T-helper 1 cell (primary cell): ENCODE data around the gene CAVIN1.
A peak's percentile ranks its signal among the peaks of the same experiment; 100 is the strongest.
"Not testable (repeated sequence)": the region's sequence is repeated elsewhere in the genome, so short reads cannot be mapped to it uniquely, and the experiment has no call there.

Experiments
- DNase-seq, 5 donors: peaks; one replicate each; pipeline ENCODE4 v3.0.0-alpha.2; 2012 to 2020

CAVIN1 gene

DNA sequence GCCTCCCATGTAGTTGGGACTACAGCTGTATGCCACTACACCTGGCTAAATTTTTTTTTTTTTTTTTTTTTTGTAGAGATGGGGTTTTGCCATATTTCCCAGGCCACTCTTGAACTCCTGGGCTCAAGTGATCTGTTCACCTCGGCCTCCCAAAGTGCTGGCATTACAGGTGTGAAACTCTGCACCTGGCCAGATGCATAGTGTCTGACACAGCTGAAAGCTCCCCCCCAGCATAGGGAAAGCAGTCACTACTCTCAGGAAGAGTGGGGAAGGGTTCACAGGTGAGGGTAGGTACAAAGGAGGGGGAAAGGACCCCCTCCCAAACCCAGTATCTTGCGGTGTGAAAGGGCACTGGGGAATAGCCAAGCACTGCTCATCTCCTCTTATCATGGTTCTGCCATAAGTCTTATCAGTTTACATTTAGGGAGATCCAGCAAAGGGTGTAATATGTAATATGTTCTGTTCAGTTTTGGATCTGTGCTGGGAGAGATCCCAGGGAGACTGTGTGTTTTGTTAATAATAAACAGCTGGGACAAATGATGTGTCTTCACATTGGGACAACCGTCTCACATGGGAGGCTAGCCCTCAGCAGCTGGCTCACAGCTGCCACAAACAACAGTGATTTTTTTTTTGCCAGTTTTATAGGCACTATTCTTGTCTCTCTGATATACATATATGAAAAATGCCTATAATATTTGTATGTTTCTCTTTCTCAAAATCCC is 6.8 kb upstream of the CAVIN1 start:
- DNase-seq = no peak

GRCh38 chr17:42428141-42428944 is 5.3 kb upstream of the CAVIN1 start:
- peak in 2 of 5 donors; percentile 39 to 40 for DNase-seq

DNA sequence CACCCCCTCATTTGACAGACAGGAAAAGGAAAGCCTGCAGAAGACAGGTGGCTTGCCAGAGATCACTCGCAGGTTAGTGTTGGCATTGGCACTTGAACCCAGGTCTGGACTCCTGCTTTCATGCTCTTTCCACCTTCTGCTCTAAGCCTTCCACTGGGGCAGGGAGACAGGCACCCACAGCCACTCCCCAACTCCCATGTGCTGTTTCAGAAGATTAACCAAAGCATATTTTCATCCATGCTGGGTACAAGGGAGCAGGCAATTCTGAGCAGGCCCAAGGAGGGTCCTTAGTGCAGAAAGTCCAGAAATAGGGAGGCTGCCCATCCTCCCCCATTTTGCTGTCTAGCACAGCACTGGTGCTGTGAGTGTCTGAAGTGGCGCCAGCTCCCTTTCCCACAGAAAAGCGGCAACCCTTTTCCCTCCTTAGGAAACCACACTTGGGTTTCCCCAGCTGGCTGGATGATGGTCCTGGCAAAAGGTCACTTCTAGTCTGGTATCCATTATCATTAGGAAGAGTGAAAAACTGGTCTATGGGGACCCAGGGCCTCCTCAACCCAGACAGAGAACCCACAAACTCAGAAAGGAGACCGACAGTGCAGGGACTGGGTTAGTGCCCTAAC is 2.0 kb upstream of the CAVIN1 start:
- no peak for DNase-seq

DNA sequence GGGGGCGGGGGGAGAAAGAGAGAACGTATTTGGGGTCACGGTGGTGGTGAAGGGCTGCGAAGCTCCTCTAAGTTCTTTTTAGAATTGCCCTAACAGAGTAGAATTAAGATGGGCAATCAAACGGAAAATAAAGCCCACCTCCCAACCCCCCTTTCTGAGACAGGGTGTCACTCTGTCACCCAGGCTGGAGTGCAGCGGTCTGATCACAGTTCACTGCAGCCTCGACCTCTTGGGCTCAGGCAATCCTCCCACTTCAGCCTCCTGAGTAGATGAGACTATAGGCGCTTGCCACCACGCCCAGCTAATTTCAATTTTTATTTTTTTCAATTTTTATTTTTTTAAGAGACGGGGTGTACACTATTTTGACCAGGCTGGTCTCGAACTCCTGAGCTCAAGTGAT is 710 bp upstream of the CAVIN1 start:
- no peak for DNase-seq

GRCh38 chr17:42422412-42422957 is 571 bp downstream of the CAVIN1 start:
- DNase-seq = peak in 1 of 5 donors; percentile 23

- no peak for DNase-seq
Measured at GRCh38 chr17:42421507-42422338, 1.3 kb downstream of the CAVIN1 start.

- no peak for DNase-seq
Measured at GRCh38 chr17:42421136-42421506, 1.9 kb downstream of the CAVIN1 start.

DNA sequence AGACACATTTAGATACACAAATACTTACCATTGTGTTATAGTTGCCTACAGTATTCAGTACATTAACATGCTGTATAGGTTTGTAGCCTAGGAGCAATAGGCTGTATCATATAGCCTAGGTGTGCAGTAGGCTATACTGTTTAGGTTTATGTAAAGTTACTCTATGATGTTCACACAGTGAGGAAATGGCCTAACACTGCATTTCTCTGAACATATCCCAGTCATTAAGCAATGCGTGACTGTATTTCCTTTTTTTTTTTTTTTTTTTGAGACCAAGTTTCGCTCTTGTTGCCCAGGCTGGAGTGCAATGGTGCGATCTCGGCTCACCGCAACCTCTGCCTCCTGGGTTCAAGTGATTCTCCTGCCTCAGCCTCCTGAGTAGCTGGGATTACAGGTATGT is 5.1 kb downstream of the CAVIN1 start:
- DNase-seq = not testable (repeated sequence)

DNA sequence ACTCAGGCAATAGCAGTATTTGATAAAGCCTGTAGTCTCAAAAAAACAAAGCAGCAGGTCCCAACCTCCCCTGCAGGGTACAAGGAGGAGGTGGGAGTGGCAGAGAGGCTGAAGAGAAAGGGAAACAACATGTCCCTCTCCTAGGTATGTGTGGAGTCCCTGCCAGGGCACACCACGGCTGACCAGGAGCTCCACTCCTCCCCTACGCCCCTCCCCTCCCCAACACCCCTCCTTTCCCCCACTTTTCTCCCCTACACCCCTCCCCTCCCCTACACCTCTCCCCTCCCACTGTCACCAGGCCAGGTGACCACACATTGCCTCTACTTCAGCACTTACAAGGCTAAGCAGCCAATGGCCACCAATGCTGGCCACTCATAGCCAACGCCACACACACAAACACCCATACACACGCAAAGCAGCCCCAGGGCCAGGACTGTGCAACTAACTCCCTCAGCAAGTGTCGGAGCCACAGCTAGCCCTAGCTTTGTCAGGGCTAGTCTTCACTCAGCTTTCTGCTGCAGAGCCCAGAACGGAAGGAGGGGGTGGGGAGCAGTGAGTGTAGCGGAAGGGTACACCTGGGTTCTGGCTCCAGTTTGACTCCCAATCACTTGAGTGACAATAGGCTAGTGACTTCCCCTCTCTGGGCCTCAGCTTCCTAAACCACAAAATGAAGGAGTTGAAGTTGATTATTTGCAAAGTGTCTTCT is 8.2 kb downstream of the CAVIN1 start:
- peak in 2 of 5 donors; percentile 33 to 52 for DNase-seq

GRCh38 chr17:42413464-42414040 is 9.5 kb downstream of the CAVIN1 start:
- DNase-seq = no peak

DNA sequence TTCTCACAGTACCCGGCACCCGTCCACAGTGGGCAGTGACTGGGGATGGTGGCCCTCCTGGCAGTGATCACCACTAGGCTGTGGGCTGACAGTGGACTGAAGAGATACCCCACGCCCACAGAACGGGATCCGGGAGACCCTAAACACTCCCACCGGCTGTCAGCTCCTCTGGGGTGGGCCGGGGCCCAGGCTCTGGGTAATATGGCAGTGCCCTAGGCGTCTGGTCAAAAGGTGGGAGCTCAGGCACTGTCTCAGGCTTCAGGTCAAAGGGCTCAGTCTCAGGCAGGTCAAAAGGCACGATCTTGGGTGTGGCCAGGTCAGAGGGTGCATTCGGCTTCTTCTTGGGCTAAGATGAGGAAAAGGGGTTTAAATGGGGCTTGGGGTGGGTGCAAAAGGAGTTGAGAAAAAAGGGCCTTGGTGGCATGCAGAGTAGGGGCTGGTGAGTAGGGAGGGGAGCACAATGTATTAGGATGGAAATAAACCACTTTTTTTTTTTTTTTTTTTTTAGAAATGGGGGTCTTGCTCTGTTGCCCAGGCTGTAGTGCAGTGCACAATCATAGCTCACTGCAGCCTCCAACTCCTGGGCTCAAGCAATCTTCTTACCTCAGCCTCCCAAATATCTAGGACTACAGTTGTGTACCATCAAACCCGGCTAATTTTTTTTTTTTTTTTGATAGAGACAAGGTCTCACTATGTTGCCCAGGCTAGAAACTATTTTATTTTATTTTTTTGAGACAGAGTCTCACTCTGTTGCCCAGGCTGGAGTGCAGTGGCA is 11.0 kb downstream of the CAVIN1 start:
- DNase-seq = no peak

GRCh38 chr17:42411361-42411760 is 11.7 kb downstream of the CAVIN1 start:
- no peak for DNase-seq

DNA sequence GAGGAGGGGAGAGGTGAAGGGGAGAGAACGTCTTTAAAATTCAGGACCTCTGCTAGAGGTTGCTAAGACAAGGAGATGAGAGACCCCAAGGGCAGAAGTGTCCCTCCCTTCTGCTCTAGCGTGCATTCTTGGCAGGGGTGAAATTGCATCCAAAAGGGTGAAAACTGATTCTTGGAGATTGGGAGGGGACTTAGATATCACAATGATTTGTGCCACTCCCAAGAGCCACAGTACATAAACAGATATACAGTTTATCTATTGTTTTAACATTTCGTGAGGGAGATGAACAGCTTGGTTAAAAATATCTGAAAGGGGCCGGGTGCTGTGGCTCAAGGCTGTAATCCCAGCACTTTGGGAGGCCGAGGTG is 12.8 kb downstream of the CAVIN1 start:
- DNase-seq = no peak

DNA sequence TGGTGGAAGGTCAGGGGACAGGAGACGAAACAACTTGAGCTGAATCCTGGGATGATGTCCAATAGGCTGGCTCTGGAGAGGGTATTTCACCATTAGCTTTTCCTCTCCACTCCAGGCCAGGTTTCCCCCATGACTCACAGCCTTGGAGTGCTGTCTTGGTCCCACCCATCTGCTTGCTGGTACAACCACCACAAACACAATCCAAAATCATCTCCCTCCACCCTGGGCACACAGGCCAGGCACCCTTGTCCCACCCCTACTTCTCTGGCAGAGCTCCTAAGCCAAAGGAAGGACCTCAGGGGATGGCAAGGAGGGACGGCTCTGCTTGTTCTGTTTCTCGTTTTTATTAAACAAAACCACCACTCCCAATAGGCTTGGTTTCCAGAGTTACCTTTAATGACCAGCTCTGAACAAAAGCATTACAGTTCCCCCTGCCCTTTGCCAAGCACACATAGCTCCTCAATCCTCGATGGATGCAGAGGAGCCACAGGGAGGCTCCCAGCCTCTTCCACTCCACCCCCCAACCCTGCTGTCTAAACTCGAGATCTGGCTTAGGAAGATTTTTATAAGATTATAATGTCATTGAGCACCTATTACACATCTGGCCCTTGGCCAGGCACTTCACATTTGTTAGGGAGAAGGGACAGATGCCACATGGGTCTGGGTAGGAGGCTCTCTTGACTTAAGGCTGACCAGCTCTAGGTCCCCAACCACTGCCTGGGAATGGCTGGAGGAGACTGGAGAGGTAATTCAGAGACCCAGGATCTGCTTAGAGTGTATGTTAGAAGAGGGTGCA is 13.3 kb downstream of the CAVIN1 start:
- no peak for DNase-seq

DNA sequence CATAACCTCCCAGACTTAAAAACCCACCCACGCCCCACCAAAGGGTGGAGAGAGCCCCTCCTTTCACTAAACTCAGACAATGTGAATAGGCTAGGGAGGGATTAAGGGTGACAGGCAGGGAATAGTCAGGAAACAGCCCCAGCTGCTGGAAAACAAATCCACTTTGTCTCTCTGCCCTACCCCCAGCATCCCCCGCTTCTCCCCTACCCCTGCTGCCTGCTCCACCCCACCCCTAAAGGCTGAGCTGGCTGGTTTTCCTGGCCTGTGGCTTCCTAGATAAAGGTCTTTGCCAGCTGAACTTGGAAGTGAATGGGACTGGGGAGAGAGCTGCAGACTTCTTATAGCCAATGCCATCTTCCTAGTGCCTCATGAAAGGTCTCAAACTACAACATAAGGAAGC is 15.0 kb downstream of the CAVIN1 start:
- DNase-seq = no peak

DNA sequence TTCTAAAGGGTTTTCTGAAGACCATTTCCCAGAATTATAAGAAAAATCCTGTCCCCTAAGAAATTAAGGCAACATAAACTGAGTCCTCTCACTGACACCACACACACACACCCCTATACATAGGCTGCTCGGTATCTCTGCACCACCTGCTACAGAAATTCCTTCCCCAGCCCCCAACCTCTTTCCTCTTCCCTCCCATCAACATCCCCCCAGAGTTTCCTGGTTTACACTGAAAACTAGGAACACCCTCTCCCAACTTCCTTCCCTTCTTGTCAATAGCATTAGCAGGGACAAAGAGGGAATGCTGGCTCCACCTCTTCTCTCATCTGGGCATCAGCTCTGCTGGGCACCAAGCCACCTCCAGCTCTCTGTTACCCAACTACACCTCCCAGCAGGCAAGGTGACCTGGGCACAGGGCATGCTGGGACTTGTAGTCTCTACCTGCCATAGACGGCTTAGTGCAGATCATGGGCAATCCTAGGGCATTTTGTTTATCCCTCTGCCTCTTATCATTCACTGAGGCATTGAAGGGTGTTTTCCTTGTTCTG is 15.7 kb downstream of the CAVIN1 start:
- peak in 4 of 5 donors; percentile 39 to 59 (median 52) for DNase-seq

DNA sequence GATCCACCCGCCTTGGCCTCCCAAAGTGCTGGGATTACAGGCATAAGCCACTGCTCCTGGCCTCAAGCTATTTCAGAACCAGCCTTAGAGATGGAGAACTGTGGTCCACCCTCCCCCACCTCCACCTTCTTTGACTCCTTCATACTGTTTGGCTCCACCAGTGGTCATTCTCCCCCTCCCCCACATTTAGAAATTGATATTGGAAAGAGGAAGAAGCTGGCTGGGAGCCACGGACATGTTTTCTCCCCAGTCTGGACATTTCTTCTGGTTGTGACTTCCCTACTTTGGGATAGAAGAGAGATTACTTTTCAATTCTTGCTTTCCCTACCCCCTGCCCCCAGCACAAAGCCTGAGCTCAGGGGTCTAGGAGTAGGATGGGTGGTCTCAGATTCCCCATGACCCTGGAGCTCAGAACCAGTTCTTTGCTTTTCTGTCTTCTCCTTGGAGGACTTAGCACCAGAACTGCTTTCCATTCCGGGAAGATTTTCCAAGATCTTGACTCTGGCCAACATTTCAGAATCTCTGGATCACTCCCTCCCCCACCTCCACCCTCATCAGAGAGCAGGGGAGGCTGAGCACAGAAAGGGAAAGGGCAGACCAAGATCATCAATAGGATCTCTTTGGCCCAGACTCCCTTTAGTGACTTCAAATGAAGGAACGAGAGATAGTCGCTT is 16.3 kb downstream of the CAVIN1 start:
- DNase-seq = no peak

- DNase-seq = peak; percentile 51 to 81 (median 70)
Measured at GRCh38 chr17:42405963-42406495, 17.0 kb downstream of the CAVIN1 start.

DNA sequence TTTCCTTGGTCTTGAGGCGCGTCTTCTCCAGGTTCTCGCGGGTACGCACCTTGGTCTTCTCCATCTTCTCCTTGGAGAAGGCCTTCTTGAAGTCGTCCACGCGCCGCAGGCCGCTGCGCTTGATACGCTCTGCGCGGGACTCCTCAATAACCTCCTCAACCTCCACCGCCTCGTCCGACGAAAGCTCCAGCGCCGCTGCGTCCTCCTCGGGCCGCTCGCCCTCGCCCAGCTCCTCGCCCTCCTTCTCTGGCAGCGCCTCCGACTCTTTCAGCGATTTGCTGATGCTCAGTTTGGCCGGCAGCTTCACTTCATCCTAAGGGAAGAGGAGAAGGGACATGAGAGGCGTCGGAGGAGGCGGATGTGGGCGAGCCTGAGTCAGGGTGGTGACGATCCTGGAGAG is 18.0 kb downstream of the CAVIN1 start:
- DNase-seq = no peak
